Measurements from ENCODE around the gene KRTAP10-1. TPM values are rescaled to one million over a fixed set of nuclear protein-coding genes. Genes with fewer than 3 reads are reported as not detected.

Gene KRTAP10-1
- total and polyA plus RNA-seq, 2 donors from 2014 or later, result not detected

DNA sequence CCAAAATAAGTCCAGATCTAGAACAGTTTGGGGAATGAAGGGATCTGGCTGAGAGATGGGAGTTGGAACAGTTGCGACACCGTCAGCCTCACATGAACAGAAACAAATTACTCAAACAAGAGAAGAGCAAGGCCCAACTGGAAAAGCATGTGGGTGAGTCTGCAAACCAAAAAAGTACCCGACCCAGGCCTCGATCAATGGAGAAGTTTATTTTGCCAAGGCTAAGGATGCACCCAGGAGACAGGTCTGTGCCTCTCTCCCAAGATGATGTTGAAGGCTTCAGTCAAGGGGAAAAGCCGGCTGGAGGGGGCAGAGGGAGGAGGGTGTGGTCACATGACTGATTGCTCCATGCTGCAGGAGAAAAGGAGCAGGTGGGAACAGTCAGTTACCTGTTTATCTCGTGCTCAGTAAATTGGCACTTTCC, 42.3 kb downstream of the KRTAP10-1 start:
- Histone ChIP-seq H3K27ac (ENCODE audit: low read depth in 2 of 2, low read length in 2 of 2) (no peak overlapping the region), H3K9ac (ENCODE audit: low read length in 3 of 3) (no peak overlapping the region), H3K36me3 (ENCODE audit: control insufficient read depth in 2 of 3, insufficient read depth in 3 of 3, low read length in 3 of 3) (no peaks in the 10 kb centered on the region), H3K4me1 (ENCODE audit: control insufficient read depth in 2 of 3, insufficient read depth in 2 of 3, low read depth in 1 of 3, low read length in 3 of 3) (no peaks in the 10 kb centered on the region), H3K4me3 (ENCODE audit: low read length in 3 of 3) (no peak overlapping the region), H3K27me3 (ENCODE audit: control insufficient read depth, insufficient read depth, low read length) (no peaks in the 10 kb centered on the region), H3K9me3 (ENCODE audit: control insufficient read depth in 2 of 3, insufficient read depth in 1 of 3, low read length in 3 of 3) (peaks cover 0 to 9% (median 0%) of the 10 kb centered on the region in 3 donors)
- intact Hi-C loops (cut with DNase I), result no loop called here
- FAIRE-seq (no peak), DNase-seq (no peak)
- TF ChIP-seq, protein P1, sequence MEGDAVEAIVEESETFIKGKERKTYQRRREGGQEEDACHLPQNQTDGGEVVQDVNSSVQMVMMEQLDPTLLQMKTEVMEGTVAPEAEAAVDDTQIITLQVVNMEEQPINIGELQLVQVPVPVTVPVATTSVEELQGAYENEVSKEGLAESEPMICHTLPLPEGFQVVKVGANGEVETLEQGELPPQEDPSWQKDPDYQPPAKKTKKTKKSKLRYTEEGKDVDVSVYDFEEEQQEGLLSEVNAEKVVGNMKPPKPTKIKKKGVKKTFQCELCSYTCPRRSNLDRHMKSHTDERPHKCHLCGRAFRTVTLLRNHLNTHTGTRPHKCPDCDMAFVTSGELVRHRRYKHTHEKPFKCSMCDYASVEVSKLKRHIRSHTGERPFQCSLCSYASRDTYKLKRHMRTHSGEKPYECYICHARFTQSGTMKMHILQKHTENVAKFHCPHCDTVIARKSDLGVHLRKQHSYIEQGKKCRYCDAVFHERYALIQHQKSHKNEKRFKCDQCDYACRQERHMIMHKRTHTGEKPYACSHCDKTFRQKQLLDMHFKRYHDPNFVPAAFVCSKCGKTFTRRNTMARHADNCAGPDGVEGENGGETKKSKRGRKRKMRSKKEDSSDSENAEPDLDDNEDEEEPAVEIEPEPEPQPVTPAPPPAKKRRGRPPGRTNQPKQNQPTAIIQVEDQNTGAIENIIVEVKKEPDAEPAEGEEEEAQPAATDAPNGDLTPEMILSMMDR (IDR thresholded peaks at IDR 0.05; ENCODE audit: borderline replicate concordance, extremely low read depth, insufficient read depth), result no peak

GRCh38 chr21:44496564-44497550, 43.1 kb downstream of the KRTAP10-1 start:
- FAIRE-seq (no peak), DNase-seq (peak in 1 of 5 donors; percentile 23)
- intact Hi-C loops (cut with DNase I), result no loop called here
- Histone ChIP-seq H3K4me3 (ENCODE audit: low read length in 3 of 3) (no peak overlapping the region), H3K27me3 (ENCODE audit: control insufficient read depth, insufficient read depth, low read length) (no peaks in the 10 kb centered on the region), H3K9ac (ENCODE audit: low read length in 3 of 3) (no peak overlapping the region), H3K9me3 (ENCODE audit: control insufficient read depth in 2 of 3, insufficient read depth in 1 of 3, low read length in 3 of 3) (peaks cover 0 to 14% (median 0%) of the 10 kb centered on the region in 3 donors), H3K36me3 (ENCODE audit: control insufficient read depth in 2 of 3, insufficient read depth in 3 of 3, low read length in 3 of 3) (no peaks in the 10 kb centered on the region), H3K27ac (ENCODE audit: low read depth in 2 of 2, low read length in 2 of 2) (no peak overlapping the region), H3K4me1 (ENCODE audit: control insufficient read depth in 2 of 3, insufficient read depth in 2 of 3, low read depth in 1 of 3, low read length in 3 of 3) (no peaks in the 10 kb centered on the region)
- TF ChIP-seq, protein P1 (IDR thresholded peaks at IDR 0.05; ENCODE audit: borderline replicate concordance, extremely low read depth, insufficient read depth), result no peak

GRCh38 chr21:44495611-44496563, 44.1 kb downstream of the KRTAP10-1 start:
- Histone ChIP-seq H3K27me3 (ENCODE audit: control insufficient read depth, insufficient read depth, low read length) (no peaks in the 10 kb centered on the region), H3K4me1 (ENCODE audit: control insufficient read depth in 2 of 3, insufficient read depth in 2 of 3, low read depth in 1 of 3, low read length in 3 of 3) (no peaks in the 10 kb centered on the region), H3K36me3 (ENCODE audit: control insufficient read depth in 2 of 3, insufficient read depth in 3 of 3, low read length in 3 of 3) (no peaks in the 10 kb centered on the region), H3K9ac (ENCODE audit: low read length in 3 of 3) (no peak overlapping the region), H3K27ac (ENCODE audit: low read depth in 2 of 2, low read length in 2 of 2) (no peak overlapping the region), H3K4me3 (ENCODE audit: low read length in 3 of 3) (no peak overlapping the region), H3K9me3 (ENCODE audit: control insufficient read depth in 2 of 3, insufficient read depth in 1 of 3, low read length in 3 of 3) (peaks cover 0 to 14% (median 0%) of the 10 kb centered on the region in 3 donors)
- intact Hi-C loops (cut with DNase I), result no loop called here
- FAIRE-seq (no peak), DNase-seq (no peak)
- TF ChIP-seq, protein P1 (IDR thresholded peaks at IDR 0.05; ENCODE audit: borderline replicate concordance, extremely low read depth, insufficient read depth), result no peak

All from kidney (tissue), 14 donors.